Activated naive CD4-positive, alpha-beta T cell (primary cell): Measurements from ENCODE around the gene GATAD2A.

ENCODE experiments used
- DNase-seq, 4 experiments: peaks; one replicate each; lab custom pipeline; 2025; lab: John Stamatoyannopoulos, UW

Gene GATAD2A

GRCh38 chr19:19529783-19530422, 124.4 kb downstream of the GATAD2A start:
- no peak for DNase-seq

GRCh38 chr19:19530423-19530804, 124.9 kb downstream of the GATAD2A start:
- no peak for DNase-seq

GRCh38 chr19:19530889-19531288, 125.4 kb downstream of the GATAD2A start:
- no peak for DNase-seq

- peak; percentile 78 to 90 (median 86) for DNase-seq
Measured at GRCh38 chr19:19531951-19532805, 126.7 kb downstream of the GATAD2A start.

DNA sequence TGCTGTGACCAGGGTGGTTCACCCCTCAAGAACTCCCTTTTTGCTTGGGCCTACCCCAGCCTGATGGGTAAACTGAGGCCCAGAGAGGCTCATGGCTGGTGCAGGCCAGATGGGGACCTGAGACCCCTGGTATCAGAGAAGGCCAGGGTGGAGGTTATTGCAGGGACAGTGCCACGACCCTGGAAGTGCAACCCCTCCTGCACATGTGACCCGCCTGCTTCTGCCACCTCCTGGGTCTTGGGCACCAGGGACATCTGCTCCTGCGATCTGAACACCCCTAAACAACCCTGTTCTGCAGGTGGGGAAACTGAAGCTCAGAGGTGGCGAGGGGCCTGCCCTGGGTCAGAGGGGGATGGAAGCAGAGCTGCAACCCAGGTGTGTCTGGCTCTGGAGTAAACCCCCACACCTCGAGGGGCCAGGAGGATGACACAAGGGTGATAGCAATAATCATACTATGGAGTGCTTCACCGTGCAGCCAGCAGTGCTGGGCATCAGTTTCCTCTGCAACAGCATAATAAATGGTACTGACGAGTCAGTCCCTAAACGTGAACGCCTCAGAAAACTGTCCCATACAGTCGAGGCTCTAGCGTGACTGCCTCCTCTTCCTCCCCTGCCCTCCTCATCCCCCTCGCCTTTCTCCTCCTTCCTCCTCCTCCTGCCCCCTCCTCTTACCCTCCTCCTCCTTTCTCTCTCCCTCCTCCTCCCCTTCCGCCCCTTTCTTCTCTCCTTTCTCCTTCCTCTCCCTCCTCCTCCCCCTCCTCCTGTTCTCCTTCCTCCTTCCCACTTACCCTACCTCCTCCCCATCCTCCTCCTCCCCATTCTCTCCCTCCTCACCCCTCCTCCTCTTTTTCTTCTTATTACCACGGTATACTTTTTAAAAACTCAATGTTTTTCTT, 127.6 kb downstream of the GATAD2A start:
- DNase-seq = no peak

GRCh38 chr19:19533841-19534240, 128.4 kb downstream of the GATAD2A start:
- no peak for DNase-seq

GRCh38 chr19:19534556-19535265, 129.2 kb downstream of the GATAD2A start:
- no peak for DNase-seq

DNA sequence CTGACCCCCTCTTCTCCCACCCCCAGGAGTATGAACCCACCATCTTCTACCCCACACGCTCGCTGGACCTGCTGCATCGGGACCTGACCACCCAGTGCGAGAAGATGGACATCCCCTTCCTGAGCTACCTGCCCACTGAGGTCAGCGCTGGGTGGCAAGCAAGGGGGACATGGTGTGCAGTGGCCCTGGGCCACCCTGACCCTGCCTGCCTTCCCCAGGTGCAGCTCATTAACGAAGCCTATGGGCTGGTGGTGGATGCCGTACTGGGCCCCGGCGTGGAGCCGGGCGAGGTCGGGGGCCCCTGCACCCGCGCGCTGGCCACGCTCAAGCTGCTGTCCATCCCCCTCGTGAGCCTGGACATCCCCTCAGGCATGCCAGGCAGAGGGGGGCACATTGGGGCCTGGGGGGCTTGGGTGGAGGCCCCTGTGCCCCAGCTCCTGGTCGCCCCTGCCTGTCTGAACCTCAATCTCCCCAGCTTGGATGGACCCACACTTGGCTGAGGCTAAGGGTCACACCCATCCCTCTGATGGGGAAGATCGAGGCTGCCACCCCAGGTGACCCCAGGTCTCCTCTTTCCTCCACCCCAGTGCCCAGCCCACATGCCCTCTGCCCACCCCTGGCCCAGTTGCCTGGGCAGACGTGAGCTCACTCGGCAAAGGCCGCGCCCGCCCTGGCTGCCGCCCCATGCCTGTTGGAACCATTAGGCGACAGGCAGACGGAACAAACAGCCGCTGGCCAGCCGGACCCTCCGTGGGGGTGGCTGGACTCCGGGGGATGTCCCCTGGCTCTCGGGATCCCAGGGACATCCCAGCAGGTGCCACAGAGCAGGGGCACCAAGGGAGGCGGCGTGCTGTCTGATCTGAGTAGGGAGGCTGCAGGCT, 130.1 kb downstream of the GATAD2A start:
- no peak for DNase-seq

DNA sequence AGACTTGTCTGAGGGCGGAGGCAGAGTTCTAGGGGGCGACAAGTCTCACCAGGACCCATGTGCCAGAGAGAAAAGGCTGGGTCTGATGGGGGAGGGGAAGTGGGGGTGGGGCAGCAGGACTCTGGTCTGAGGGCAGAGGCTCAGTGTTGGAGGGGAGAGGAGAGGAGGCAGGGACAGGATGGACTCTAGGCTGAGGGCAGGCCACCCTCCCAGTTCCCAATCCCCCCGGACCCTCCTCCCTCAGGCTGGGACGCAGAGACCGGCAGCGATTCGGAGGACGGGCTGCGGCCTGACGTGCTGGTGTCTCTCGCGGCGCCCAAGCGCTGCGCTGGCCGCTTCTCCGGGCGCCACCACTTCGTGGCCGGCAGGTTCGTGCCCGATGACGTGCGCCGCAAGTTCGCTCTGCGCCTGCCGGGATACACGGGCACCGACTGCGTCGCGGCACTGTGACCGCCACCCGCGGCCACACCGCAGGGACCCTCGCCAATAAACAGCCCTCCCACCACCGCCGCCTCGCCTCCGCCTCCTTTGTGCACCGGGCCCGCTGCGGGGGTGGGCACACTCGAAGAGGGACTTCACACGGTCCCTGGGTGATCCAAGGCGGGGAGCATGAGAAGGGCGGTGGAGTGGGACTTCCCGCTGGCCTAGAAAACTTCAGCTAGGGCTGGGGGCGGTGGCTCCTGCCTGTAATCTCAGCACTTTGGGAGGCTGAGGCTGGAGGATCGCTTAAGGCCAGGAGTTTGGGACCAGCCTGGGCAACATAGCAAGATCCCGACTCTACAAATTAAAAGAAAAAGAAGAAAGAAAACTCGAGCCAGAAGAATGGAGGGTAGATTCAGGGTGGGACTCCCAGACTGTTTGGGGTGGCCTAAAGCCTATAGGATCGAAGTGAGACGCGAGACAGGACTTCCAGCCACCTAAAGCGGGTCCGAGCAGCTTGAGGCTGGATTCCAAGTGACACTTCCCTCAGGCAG, 131.9 kb downstream of the GATAD2A start:
- no peak for DNase-seq

DNA sequence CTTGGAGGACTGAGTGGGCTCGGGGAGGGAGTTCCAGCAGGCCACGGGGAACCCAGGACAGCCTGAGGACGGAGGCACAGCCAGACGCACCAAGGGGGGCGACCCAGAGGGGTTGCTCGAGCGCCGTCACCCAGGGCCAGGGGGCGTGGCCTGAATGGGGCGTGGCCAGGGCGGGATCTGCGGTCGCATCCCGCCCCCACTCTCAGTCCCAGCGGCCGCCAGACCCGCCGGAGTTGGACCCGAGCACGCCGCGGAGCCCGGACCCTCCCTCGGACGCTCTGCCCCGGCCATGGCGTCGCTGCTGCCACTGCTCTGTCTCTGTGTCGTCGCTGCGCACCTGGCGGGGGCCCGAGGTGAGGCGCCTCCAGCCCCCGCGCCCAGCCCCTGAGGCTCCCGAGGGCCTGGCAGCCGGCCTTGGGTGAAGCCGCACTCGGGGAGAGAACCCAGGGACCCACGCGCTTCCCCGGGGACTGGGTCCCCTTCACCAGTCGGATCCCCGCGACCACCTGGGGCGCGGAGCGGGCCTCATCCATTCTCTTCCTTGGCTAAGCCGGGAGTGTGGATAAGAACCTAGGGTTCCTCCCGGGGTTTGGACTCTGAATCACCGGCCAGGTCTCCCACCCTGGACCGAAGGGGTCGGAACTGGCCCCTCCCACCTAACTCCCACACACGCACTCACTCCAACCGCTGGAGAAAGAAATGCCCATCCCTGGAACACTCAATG, 132.7 kb downstream of the GATAD2A start, which contains the start of gene CILP2:
TSS of gene CILP2 (plus strand) at position 205 of the 724 bp plus-strand sequence. CDS start at position 290, 85 bp downstream.
- peak in 2 of 4 experiments; percentile 21 to 49 for DNase-seq

DNA sequence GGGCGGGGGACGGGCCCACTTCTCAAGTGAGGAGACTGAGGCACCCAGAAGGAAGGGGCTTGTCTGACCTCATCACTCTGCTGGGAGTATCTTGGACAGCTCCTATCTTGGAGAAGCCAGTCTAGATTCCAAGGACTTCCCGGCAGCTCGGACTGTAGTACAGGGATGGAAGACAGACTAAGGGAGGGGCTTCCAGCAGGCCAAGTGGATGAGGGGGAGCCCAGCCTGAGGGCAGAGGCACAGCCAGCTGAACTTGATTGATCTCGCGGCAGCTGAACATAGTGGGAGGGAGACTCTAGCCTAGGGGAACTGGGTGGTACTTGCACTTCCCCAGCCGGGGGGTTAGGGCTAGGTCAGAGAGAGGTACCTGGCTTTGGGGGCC, 133.3 kb downstream of the GATAD2A start:
- no peak for DNase-seq

DNA sequence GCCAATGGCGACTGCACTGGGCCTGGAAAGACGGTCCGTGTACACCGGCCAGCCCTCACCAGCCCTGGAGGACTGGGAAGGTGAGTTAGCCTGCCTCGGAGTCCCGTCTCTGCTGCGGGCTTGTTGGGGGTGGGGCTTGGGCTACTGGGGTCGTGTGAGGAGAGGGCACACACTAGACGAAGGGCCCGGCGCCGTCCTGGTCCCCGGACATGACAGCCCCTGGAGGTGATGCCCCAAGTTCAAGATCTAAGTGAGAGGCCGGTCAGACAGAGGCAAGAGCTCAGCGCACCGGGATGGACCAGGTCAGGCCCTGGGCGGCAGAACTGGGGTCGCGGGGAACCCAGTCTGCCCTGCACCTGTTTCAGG, 134.2 kb downstream of the GATAD2A start:
- no peak for DNase-seq

GRCh38 chr19:19540064-19540714, 134.7 kb downstream of the GATAD2A start:
- peak in 2 of 4 experiments; percentile 22 to 57 for DNase-seq

DNA sequence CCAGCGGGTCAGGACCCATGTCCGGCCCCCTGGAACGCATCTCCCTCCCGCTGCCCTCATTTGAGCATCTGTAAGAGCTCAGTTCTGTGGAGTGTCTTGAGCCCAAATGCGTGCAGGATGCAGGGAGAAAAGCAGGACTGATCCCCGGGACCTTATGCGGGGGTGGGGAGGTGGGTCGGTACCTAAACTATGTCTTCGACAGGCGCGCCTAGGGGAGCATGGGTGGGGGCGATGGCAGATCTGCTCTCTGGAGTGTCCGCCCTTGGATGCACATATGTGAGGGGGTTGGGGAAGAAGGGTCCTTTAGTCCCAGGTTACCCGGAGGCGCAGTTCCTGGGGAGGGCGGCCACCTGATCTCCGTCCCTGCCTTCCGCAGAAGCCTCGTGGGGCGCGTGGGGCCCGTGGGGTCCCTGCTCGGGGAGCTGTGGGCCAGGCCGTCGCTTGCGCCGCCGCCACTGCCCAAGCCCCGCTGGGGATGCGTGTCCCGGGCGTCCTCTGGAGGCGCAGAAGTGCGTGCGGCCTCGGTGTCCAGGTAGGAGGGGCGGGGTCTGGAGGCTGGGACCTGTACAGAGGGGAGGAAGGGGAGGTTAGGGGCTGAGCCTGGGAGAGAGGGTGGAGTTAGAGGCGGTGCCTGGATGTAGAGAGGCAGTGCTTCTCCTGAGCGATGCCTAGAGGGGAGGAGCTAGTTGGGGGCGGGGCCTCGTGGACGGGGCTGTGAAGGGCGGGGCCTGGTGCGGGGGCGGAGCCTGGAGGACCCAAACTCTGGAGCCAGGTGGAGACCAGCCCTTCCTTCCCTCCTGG, 135.4 kb downstream of the GATAD2A start:
- DNase-seq = peak in 3 of 4 experiments; percentile 43 to 64 (median 48)

DNA sequence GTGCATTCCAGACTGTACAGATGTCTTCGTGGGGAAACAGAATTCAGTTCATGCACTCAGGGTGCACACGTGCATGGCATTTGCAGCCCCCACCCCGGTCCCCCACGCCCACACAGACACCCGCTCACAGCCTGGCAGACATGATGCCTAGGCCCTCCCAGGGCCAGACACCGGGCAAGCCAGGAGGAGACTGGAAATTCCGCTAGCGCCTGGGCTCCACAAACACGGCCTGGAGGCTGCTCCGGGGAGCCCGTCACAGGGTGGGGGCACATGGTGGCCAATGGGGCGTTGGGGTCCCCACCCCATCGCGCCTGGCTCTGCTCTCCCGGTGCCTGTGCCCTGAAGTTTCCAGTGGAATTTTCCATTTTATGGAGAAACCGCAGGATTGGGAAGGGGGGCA, 136.1 kb downstream of the GATAD2A start:
- DNase-seq = no peak

DNA sequence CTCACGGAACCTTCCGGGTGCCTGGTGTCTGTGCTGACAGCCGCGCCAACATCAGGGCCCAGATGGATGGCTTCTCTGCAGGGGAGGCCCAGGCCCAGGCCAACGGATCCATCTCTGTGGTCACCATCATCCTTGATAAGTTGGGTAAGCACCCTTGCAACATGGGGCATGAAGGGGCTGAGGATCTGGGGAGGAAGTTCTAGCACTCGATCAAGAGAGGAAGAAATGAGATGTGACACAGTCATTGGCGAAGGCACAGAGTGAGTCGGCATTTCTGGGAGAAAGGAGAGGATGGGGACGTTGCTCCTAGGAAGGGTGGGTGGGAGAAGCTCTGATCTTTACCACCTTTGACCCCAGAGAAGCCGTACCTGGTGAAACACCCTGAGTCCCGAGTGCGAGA, 137.0 kb downstream of the GATAD2A start:
- no peak for DNase-seq

- DNase-seq = no peak
Measured at GRCh38 chr19:19543101-19543500, 137.6 kb downstream of the GATAD2A start.
